Left cardiac atrium (tissue), 4 donors: Measurements from ENCODE around the gene CDK14. TPM values are rescaled to one million over a fixed set of nuclear protein-coding genes. Genes with fewer than 3 reads are reported as not detected.

Experiments used
- ATAC-seq, 2 donors: fragments of 200-7000 bp; cut with Tn5 transposase; one replicate each; pipeline ENCODE4 v1.9.1; 2020; ENCODE audit warnings: mild to moderate bottlenecking in 2 of 2, moderate library complexity in 2 of 2
- DNase-seq: peaks from one replicate; pipeline ENCODE4 v3.0.0-alpha.2; 2020
- intact Hi-C, 2 donors: fragments of 100-400 bp; cut with DNase I; formaldehyde crosslinking; loops; one replicate each; pipeline versions ENCODE4 v1.14.1 to v1.15.1; 2022 to 2023
- long read RNA-seq: library from polyadenylated mRNA; unstranded; transcript quantifications from one replicate; pipeline ENCODE4 v2.0.0, GENCODE V29; 2021
- total RNA-seq, 2 donors: library from RNA; stranded (reverse); fragmentation: NEBNext Ultra II Directional; extraction: Animal tissue kit (Norgen Biotek cat#: 25700); gene quantifications; one replicate each; pipeline ENCODE4 v1.2.1, GENCODE V29; 2021
- donor health status: DM: no; HTN: yes; CAD: no.
- donor health status: DM: no; HTN: yes; CAD: no; lungs with severe emphysema.
- donor health status: DM: yes; HTN: yes; CAD: no.
- donor health status: Dilated cardiomyopathy.

Gene CDK14
- total RNA-seq = 10 to 100 TPM; 35.9 to 53.5 TPM
- long read RNA-seq, full-length matches to known transcripts = 3 of 8 reads
- long read RNA-seq, partial matches to known transcripts = 2 of 8 reads
- long read RNA-seq, other reads (novel, unspliced or antisense) = 3 of 8 reads

GRCh38 chr7:90595801-90596670 is at the start of gene CDK14:
Gene CDK14 (plus strand): TSS chr7:90596321. CDS start chr7:90596628, 307 bp downstream.
- ATAC-seq (peak; percentile 74 to 78), DNase-seq (peak; percentile 86)
- intact Hi-C loops = loop anchor here in 1 of 2 donors (5.0 kb wide), 1 partner anchor 66 kb away; no protein-coding TSS in a partner anchor

- ATAC-seq = no peak
- no peak for DNase-seq
- intact Hi-C loops = loop anchor here (5.0 to 10.0 kb wide), 3 partner anchors 74 to 486 kb away; no protein-coding TSS in a partner anchor
These were observed 45.1 kb upstream of the CDK14 start for GRCh38 chr7:90551036-90551435.

- ATAC-seq (peak in 1 of 2 donors; percentile 43), DNase-seq (no peak)
- intact Hi-C loops = loop anchor here (2.0 to 10.0 kb wide), 4 partner anchors 72 to 485 kb away; no protein-coding TSS in a partner anchor
These were observed 43.6 kb upstream of the CDK14 start for GRCh38 chr7:90552521-90552920.

DNA sequence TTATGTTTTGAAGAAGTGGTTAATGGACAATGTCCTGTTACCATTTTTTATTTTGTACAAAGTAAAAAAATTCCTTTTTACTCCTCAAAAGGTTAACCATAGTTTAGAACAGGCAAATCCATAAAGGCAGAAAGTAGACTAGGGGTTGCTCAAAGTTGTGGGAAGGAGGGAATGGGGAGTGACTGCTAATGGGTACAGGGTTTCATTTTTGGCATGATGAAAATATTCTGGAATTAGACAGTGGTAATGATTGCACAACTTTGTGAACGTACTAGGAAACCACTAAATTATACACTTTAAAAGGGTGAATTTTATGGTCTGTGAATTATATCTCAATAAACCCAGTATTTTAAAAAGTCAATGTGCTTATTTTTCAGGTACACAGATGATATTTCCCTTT is 35.4 kb upstream of the CDK14 start:
- intact Hi-C loops = no loop called here
- no peak for DNase-seq
- ATAC-seq = peak in 1 of 2 donors; percentile 24

DNA sequence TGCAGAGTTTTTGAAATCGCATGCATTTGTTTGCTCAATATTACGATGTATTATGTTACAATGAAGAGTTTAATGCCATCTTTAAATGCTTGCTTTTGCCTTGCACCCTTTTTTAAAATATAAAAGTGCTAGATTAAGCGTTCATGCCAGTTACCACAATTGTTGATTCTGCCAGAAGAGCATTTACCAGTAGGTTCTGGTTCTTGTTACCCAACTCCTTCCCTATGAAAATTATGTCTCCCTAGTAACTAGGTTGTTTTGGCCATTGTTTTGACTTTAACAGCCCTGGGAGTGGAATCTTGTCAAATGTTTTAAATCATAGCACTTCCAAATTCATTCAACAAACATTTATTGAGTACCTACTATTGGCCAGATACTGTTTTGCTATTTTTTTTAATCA is 32.8 kb upstream of the CDK14 start:
- ATAC-seq (no peak), DNase-seq (no peak)
- intact Hi-C loops = no loop called here

- no peak for ATAC-seq
- DNase-seq = no peak
- intact Hi-C loops = no loop called here
These were observed 31.7 kb upstream of the CDK14 start for GRCh38 chr7:90564455-90564854.

- no peak for ATAC-seq
- intact Hi-C loops = no loop called here
- DNase-seq = no peak
These were observed 27.9 kb upstream of the CDK14 start for GRCh38 chr7:90568213-90568612.

DNA sequence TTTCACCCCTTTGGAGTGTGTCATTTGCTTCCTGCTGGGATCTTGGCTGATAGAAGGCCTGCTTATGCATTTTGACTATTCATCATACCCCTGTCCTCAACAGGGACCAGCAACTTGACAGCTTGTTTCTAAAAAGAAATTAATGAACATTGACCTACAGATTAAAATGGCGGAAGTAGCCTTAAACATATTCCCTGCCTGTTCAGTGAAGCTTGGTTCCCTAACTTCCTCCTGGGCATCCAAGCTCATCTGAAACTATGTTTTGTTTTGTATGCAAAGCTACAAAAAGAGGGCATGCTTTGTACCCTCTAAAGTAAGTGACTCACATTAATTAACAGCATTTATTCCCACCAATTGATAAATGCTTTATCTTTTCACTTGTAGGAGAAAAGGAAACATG is 26.8 kb upstream of the CDK14 start:
- no peak for ATAC-seq
- DNase-seq = no peak
- intact Hi-C loops = no loop called here

- ATAC-seq (no peak), DNase-seq (no peak)
- intact Hi-C loops = no loop called here
These were observed 25.7 kb upstream of the CDK14 start for GRCh38 chr7:90570373-90570959.

DNA sequence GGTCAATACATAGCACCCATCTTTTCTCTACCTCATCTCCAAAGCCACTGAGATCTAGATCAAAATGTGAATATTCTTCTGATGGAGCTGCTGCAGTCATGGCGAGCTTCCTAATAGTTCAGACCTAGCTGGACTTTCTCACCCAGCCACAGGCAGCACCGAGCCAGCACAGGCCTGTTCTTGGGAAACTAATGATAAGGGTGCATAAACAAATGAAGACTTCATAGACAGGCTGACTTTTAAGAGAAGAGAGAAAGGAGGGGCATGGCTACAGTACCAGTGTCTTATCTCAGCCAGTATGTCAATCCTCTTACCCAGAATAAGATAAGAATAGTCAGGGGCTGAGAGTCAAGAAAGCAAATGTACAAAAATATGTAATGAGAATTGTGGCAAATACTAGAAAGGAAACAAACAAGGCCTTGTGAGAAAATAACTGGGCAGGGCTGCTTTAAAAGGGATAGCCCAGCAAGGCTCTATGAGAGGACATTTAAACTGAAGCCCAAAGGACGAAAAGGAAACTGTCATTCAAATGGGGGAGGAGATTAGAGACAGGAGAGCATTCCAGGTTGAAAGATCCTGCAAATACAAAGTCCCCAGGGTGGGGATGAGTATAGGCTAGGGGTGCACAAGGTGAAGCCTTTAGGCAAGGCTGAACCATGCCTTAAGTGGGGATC is 21.8 kb upstream of the CDK14 start:
- intact Hi-C loops = no loop called here
- DNase-seq = peak; percentile 48
- ATAC-seq = peak; percentile 95 to 97

DNA sequence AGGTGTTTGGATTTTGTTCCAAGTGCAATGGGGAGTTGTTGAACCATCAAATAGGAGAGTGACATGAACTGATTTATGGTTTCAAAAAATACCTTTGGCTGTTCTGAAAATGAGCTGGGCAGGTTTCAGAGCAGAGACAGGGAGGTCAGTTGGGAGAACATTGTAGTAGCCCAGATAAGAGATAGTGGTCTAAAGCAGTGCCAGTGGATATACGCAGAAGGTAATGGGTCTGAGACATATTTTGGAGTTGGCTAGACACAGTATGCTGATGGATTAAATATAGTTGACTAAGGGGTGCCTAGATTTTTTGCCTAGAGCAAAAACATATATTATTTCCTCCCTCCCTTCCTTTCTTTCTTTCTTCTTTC is 21.3 kb upstream of the CDK14 start:
- intact Hi-C loops = no loop called here
- ATAC-seq (peak in 1 of 2 donors; percentile 36), DNase-seq (no peak)

GRCh38 chr7:90579181-90579688 is 16.9 kb upstream of the CDK14 start:
- ATAC-seq (peak in 1 of 2 donors; percentile 70), DNase-seq (no peak)
- intact Hi-C loops = no loop called here

GRCh38 chr7:90580051-90580450 is 16.1 kb upstream of the CDK14 start:
- DNase-seq = no peak
- intact Hi-C loops = no loop called here
- ATAC-seq = no peak

DNA sequence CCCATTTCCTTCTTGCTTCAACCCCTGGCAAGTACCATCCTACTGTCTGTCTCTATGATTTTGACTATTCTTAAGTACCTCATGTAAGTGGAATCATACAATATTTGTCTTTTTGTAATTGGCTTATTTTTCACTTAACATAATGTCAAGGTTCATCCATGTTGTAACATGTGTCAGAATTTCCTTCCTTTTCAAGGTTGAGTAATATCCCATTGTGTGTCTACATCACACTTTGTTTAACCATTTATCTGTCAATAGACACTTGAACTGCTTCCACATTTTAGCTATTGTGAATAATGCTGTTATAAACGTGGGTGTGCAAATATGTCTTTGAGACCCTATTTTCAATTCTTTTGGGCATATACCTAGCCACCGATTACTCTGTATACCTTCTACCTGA is 14.0 kb upstream of the CDK14 start:
- no peak for DNase-seq
- ATAC-seq = no peak
- intact Hi-C loops = no loop called here

DNA sequence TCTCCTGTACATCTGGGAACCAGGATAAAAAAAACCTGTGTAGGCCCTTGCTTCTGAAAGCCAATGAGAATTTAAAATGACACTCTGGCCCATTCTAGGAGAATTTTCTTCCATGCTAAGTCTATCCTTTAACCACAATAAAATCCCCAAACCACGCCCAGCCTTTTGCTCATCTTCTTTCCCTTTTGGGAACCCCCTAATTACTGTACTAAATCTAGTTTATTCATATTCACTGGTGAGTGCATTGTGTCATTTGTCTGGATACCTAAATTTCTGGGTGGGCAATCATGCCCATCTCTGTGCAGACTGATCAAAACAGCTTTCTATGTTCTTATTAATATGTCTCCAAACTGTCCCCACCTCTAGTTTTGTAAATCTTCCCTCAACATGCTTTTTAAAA is 11.7 kb upstream of the CDK14 start:
- DNase-seq (no peak), ATAC-seq (no peak)
- intact Hi-C loops = no loop called here

DNA sequence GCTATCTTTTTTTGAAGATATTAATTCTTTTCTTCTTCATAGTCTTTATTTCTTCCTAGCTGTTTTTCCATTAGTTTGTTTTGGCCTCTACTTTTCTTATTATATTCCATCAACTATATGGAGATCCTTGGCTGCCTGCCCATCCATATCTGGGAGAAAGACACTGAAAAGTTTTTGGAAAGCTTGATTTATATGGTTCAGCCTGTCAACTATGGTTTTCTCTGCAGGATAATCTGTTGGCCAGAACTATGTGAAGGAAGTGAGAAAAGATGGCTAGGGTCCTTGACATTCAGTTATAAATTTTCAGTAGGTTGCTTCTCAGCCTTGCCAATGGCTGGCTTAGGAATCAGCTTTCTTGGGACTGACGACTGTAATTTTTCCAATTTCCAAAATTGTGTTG is 10.0 kb upstream of the CDK14 start:
- ATAC-seq = no peak
- intact Hi-C loops = no loop called here

GRCh38 chr7:90587766-90588165 is 8.4 kb upstream of the CDK14 start:
- ATAC-seq (no peak), DNase-seq (no peak)
- intact Hi-C loops = no loop called here

More for the DNA sequence above, 10.0 kb upstream of the CDK14 start:
- no peak for DNase-seq

GRCh38 chr7:90592033-90592432 is 4.1 kb upstream of the CDK14 start:
- intact Hi-C loops = no loop called here
- ATAC-seq = no peak
- DNase-seq = no peak

DNA sequence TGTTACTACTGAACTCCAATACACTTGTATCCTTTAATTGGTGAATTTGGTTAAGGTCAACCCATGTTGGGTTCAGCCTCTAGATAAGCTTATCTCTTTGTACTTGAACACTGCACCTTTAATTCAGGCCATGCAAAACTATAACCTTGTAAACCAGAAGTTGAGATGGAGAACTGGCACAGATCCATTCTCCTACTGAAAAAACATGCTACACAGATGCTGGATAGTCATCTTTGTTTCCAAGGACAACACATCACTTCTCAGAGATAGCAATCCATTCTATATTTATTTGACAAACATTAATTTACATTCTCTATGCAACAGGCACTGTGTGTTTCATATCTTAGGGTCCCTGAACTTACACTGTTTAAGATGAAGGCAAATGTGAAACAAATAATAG is 2.9 kb upstream of the CDK14 start:
- DNase-seq (no peak), ATAC-seq (no peak)
- intact Hi-C loops = no loop called here
